Suppressor macrophage treated with lipopolysaccharide for 1 hour (primary cell): ENCODE results near the gene ATP2C2.
A peak's percentile ranks its signal among the peaks of the same experiment; 100 is the strongest.
"Not testable (repeated sequence)": the region's sequence is repeated elsewhere in the genome, so short reads cannot be mapped to it uniquely, and the experiment has no call there.

Source experiments
- DNase-seq, 3 donors: peaks; one replicate each; pipeline ENCODE4 v3.0.0-alpha.2; 2020 to 2022

ATP2C2 gene

GRCh38 chr16:84397090-84397489 lies 28.8 kb downstream of the ATP2C2 start:
- peak in 1 of 3 donors; percentile 3 for DNase-seq

GRCh38 chr16:84398701-84399100 lies 30.4 kb downstream of the ATP2C2 start:
- DNase-seq, result no peak

DNA sequence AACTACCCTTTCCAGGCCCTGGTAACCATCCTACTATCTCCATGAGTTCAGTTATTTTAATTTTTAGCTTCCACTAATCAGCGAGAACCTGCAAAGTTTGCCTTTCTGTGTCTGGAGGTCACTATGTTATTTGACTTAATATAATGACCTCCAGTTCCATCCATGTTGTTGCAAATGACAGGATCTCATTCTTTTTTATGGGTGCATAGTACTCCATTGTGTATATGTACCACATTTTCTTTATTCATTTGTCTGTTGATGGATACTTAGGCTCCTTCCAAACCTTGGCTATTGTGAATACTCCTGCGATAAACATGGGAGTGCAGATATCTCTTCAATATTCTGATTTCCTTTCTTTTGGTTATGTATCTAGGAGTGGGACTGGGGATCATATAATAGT lies 31.6 kb downstream of the ATP2C2 start:
- not testable (repeated sequence) for DNase-seq

DNA sequence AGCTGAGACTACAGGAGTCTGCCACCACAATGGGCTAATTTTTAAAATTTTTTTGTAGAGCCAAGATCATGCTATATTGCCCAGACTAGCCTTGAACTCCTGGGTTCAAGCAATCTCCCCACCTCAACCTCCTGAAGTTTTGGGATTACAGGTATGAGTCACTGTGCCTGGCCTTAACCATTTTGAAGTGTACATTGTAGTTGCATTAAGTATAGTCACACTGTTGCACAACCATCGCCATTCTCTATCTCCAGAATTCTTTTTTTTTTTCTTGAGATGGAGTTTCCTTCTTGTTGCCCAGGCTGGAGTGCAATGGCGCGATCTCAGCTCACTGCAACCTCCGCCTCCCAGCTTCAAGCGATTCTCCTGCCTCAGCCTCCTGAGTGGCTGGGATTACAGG lies 35.1 kb downstream of the ATP2C2 start:
- DNase-seq, result not testable (repeated sequence)

DNA sequence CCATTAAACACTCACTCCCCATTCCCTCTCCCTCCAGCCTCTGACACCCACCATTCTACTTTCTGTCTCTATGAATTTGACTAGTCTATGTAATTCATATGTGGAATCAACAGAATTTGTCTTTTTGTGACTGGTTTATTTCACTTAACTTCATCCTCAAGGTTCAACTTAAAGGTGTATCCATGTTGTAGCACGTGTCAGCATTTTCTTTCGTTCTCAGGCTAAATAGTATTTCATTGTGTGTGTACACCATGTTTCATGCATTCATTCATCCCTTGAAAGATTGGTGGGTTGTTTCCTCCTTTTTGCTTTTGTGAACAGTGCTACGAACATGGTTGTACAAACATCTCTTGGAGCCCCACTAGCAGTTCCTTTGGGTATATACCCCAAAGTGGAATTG lies 36.0 kb downstream of the ATP2C2 start:
- no peak for DNase-seq

DNA sequence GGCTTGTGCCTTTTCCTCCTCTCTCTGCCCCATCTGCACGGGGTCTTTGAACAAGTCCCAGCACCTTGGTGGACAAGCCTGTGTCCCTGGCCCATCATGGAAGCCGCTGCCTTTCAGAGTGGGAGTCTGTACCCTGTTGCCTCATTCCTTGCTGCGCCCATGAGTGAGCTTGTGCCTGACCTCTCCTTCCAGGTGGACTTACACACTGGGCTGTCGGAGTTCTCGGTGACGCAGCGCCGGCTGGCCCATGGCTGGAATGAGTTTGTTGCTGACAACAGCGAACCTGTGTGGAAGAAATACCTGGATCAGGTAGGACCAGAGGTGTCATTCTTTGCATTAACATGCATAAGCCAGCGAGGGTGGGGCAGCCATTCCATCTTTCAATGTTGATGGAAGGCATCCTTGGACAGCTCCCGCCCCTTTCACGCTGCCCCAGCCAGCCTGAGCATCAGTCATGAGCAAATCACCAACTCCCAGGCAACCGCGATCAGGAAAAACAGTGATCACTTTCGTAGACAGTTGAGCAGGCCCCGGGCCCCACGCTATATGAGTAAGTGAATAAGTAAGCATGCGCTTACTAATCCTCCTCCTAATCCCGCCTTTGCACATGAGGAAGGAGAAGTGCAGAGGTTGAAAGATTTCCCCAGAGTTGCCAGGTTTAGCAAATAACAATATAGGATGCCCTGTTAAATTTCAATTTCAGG lies 36.8 kb downstream of the ATP2C2 start:
- DNase-seq, result peak in 2 of 3 donors; percentile 21 to 40

DNA sequence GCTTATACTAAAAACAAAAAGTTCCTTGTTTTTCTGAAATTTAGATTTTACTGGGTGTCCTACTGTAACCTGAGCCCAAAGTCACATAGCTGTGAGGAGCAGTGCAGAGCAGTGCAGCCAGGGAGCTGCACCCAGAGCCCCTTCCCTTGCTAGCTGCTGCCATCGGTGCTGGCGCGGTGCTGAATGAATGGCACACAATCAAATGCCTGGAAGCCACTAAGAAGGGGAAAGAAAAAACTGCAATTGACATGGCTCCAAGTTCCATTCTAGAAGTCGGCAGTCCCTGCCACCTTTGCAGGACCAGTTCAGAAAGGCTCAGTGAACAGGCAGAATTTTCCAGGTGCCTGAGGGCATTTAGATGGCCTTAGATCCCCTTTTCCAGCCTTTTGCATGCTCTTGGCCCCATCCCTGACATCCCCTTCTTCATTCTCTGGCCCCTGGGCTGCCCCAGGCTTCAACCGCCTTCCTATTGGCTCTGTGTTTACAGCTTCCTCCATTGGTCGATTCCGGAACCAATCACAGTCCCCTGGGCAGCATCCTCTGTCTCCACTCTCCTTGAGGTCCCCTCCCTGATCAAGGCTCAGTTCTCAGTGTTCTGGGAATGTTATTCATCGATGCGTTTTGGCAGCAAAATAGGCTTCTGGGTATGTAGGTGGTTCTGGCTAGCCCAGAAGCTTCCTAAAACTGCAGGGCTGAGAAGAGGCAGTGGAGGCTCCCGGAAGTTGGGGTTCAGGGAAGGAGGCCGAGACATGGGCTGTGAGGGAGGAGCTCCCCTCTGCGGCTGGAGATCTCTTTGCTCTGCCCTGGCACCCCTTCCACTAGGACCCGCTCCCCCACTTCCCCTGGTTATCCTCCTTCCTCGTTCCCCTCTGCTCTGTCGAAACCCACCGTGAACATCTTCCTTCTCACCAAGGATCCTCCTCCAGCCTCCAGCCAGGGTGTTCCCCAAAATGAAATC lies 37.9 kb downstream of the ATP2C2 start:
- DNase-seq, result no peak

DNA sequence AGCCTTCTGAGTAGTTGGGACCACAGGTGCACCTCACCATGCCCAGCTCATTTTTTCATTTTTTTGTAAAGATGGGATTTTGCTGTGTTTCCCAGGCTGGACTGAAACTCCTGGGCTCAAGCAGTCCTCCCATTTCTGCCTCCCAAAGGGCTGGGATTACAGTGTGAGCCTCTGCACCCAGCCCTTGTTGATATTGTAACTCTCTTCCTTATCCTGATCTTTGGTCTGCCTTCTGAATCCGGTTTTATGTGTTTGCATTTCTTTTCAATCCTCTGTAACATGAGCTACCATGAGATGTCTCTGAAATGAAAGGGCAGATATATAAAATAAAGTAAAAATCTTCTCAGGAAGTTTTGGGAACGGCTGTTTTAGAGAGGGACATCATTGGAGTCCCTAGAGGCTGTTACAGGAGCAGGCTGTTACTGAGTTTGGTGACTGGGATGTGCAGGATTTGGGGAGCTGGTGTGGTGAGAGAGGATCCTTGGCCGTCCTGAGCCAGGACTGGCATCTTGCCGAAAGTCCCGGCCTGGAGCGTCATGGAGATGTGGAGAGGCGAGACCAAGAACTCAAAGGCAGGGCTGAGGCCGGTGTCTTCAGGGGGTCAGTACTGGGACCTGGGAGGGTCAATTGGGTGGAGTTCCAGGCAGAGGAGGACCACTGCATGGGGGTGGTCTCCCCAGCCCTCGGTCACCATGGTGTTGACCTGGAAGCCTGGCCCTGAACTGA lies 39.4 kb downstream of the ATP2C2 start:
- DNase-seq, result no peak

DNA sequence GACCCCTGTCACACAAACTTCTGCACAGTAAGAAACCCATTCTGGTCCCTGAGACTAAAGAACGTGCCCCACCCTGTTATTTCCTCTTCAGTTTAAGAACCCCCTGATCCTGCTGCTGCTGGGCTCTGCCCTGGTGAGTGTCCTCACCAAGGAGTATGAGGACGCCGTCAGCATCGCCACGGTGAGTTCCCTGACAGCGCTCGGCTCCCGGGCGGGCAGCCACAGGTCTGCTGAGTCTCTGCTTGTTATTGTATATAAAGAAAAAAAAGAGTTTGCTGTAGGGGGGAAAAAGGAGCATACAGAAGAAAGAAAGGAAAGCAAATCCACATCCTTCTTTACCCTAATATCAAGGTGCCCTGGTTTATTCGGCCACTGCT lies 40.0 kb downstream of the ATP2C2 start:
- no peak for DNase-seq

GRCh38 chr16:84408856-84409255 lies 40.5 kb downstream of the ATP2C2 start:
- DNase-seq, result no peak

DNA sequence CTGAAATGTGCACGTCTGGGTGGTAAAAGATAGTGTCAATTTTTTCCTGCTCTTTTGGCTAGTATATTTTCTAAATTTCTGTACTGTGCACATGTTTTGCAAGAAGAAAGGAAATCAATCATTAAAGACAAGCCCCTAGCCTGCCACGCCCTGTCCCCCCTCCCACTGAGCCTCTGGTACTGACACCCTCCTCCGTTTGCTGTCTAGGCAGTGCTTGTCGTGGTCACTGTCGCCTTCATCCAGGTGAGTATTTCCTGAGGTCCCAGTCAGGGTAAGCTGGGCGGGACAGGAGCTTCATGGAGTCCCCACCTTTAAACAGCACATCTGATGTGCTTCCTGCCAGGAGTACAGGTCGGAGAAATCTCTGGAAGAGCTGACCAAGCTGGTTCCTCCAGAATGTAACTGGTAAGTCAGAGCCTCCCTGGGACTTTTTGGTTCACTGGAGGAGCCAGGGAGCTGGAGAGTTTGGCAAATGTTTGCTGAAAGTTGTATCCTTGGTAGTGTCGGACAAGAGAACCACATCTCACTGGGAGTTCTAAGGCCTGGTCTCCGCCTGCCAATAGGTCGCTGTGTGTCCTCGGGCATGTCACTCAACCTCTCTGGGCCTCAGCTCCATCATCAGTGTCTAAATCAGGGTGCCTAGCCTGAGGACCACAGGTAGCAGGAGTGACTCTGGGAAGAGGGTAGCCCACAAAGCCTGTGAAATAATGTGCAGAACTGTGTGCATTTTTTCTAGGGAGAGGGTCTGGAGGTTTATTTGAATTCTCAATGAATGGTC lies 42.2 kb downstream of the ATP2C2 start:
- no peak for DNase-seq

GRCh38 chr16:84411768-84412167 lies 43.4 kb downstream of the ATP2C2 start:
- no peak for DNase-seq

DNA sequence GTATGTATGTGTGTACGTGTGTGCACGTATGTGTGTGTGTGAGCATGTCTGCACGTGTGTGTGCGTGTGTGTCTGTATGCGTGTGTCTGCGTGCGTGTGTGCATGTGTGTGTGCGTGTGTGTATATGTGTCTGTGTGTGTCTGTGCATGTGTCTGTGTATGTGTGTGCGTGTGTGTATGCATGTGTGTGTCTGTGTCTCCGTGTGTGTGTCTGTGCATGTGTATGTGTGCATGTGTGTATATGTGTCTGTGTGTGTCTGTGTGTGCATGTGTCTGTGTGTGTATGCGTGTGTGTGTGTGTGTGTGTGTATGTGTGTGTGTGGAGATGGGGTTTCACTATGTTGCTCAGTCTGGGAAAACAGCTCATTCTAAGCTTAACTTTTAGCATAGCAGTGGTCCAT lies 43.9 kb downstream of the ATP2C2 start:
- DNase-seq, result no peak

- DNase-seq, result no peak
Measured at GRCh38 chr16:84413244-84414004, 45.1 kb downstream of the ATP2C2 start.

DNA sequence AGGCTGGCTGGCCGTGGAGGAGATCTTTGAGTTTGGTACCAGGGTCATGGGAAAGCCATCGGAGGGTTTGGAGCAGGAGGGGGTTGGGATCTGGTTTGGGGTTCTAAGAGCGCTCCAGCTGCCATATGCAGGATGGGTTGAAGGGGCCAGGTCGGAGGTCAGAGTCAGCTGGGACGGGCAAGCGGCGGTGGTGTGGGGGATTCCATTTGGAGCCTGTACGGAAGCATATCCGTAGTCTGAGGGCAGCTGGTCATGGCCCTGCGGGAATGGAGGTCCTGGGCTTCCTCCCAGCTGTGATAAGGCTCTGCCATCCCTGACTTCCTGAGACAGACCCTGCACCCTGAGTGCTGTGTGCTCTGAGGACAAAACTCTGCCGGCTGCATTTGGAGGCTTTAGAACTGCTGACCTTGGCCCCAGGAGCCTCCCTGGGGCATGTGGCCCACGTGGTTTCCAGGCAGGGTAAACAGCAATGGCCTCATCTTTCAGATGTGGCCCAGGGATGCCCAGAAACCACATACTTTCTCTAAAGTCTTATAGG lies 46.5 kb downstream of the ATP2C2 start:
- DNase-seq, result no peak

DNA sequence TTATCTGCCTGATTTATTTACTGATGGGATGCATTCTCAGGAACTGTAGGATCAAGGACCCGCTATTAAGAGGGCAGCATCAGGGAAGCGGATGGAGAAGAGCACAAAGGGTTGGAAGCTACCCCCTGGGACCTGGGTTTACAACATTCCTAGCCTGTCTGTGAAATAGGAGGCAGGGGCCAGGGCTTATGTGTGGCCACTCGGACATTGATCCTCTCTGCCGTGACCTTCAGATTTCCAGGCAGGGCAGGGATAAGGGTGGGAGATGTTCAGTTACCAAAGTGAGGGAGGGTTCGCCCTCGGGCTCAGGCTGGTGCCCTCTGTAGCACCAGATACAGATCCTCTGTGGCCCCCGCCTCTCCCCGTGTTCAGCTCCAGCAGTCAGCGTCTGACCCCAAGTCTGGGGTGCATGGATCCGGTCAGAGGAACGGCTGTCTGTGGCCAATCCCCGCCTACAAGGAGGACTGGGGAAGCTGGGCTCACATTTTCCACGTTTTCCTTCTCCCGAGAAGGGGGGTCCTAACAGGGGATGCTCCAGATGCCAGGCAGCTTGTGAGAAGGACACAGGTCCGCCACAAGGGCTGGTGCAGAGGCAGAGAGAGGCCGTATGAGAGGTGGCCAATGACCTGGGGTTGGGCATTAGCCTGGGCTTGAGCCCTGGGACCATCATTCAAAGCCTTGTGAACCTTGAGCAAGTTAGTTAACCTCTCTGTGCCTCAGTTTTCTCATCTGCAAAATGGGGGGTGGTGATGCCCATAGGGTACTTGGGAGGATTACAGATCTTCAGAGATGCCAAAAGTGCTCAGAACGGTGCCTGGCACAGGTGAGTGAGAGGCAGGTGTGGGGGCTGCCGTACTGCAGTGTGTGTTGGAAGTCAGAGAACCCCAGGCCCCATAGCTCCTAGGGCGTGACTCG lies 48.3 kb downstream of the ATP2C2 start:
- no peak for DNase-seq

GRCh38 chr16:84418056-84418849 lies 49.9 kb downstream of the ATP2C2 start:
- no peak for DNase-seq

DNA sequence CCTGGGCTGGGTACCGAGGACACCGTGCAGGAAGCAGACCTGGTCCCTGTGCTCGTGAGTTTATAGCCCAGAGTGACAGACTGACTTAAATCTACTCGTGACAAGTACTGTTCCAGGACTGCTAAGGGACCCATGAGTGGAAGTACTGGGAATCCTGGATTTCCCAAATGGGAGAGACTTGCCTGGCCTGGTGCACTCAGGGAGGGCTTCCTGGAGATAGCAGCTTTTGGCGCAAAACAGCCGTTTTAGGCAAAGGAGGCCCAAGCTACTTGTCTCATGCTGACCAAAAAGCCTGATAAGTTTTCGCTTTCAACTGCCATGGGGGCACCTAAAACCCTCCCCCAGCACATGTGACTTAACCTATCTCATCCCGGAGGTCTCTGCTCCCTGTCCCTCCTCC lies 51.4 kb downstream of the ATP2C2 start:
- DNase-seq, result no peak

- DNase-seq, result not testable (repeated sequence)
Measured at GRCh38 chr16:84420556-84420955, 52.2 kb downstream of the ATP2C2 start.
